CD4-positive, alpha-beta T cell treated with Interleukin-4 for 4 hours (primary cell): ENCODE measurements around the gene HIVEP2.

ENCODE experiments used
- DNase-seq: peaks from one replicate; pipeline ENCODE4 v3.0.0-alpha.2; 2020

Gene HIVEP2

DNA sequence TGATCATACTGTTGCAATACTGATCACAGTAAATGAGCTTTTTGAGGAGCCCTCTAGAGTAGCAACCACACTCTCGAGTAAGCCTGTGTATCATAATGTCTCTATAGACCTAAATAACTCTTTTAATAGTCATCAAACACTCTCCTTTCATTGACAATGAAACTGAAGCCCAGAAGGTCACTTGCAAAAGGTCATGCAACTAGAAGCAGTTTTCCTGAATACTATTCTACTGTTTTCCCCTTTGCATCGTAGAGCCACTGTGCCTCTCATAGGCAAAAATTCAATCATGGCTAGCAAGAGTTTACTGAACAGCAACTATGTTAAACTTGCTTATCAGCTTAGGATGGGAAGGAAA is 105.3 kb downstream of the HIVEP2 start:
- no peak for DNase-seq

DNA sequence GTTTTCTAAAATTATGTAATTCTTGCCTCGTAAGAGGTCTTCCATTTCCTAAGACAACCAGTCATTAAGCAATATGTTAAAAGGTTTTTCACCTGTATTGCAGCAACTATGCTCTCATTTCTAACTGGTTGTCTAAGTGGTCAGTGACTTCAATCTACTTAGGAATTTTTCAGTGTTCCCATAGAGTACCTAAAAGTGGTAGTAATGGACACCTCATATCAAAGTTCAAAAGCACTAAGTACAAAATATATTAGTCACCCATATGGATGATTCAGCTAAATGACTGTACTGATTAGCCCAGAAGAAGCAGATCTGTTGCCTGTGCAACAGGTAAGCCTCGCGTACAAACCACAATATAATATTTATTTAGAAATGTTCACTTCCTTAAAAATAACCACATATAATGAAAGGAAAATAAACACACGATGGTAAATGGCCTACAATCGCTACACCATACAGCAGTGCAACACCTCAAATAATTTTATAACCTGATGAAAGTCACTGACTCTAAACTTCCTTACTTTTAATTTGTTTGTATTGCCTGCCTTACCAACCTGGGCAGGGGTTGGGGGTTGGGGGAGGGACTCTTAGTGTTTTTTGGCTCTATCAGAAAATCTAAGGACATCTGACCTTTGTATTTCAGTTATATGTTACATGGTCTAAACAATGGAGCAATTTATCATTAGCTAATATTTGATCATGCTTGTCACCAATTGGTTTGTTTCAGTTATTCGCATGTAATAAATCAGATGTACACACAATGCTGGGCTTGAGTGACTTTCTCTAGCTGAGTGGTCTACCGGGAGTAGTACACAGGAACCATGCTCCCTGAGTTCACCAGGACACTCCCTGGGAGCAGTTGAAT is 105.9 kb downstream of the HIVEP2 start:
- peak; percentile 81 for DNase-seq

DNA sequence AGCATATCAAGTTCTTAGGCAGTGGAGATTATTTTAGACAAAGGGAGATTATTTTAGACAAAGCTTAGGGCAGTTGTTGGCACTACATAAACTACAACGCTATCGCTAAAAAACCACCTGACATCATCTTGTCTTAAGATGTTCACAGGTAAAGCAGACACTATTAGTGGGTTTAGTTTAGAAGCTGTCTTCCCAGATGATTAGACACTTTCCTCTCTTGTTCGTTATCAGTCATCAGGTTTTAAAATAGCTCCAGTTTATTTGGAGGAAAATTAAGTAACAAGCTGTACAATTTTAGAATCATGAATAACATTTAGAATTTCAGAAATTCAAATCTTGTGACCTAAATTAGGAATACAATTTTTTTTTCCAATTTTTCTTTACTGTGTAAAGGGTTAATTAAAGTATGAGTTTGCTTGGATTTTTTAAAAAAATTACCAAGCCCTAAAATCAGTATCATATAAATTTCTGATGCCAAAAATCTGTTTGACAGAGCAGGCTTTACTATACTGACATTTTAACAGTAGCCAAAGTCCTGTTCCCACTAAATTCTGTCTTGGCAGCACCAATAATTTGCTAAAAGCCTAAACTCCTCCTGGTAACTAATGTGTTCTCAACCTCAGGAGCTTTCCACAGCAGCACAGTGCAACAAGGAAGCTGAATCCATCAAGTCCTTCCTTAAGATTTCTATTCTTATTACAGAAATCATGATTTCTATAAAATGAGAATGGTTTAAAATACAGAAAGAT is 109.0 kb downstream of the HIVEP2 start:
- no peak for DNase-seq

DNA sequence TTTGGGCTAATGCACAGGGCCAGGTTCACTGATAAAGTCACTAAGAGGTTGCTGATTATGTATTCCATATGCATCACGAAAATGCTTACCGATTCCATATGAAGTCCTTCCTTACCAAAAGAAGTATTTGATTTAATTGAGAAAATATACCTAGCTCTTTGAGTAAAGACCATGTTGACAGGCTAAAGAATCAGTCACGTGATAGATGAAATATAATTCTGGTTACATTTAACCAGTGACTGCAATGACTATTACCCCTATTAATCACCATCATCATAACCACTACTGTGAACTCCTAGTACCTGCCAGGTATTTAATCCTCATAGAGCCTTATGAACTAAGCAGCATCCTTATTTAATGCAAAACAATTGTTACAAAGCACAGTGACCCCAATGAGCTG is 110.1 kb downstream of the HIVEP2 start:
- DNase-seq, result no peak

DNA sequence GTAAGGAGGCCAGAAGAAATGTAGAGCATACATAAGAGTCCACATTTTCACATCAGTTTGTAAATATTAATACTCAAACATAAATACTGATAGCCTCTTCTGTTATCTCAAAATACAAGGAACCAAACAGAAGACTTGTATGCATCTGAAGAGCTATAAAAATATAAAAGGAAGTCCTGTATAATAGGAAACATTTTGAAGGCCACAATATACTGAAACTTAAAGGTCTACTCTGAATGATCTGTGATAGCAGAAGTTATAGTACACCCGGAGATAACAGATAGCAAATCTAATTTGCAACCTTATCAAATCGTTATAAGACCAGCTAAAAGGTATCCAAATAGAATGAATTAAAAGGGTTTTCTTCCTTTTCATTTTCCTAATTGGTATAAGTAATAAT is 111.2 kb downstream of the HIVEP2 start:
- DNase-seq, result no peak

DNA sequence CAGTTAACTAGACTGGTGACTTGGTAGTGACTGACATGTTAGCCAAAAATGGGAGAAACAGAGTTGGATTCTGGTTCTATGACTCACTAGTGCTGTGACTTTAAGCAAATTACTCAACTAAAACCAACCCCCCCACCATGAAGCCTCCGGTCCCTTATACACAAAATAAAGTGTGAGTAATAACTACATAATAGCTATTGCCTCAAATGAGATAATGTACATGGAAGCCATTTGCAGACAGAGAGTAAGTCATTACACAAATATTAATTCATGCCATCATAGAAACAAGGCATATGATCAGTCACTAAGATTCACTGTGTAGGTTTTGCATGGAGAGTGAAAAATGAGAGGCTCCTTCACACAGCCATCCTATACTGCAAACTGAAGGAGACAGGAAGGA is 111.9 kb downstream of the HIVEP2 start:
- DNase-seq, result peak; percentile 75

DNA sequence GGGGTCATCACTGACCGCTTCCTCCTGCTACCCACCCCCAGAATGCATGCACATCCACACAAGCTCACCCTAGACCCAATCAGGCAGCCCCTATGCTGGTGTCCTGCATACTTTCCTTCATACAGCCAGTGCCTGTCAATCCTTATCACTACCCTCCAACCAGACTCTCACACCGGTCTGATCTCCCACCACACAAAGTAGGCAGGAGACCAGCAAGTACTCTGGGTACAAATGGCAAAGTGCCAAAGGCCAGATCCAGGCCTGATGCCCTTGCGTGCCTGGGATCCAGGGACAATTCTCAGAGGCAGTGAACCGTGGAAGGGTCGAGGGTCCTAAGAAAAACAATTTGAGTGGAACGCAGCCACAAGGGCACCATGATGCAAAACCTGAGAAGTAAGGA is 114.2 kb downstream of the HIVEP2 start:
- DNase-seq, result no peak

DNA sequence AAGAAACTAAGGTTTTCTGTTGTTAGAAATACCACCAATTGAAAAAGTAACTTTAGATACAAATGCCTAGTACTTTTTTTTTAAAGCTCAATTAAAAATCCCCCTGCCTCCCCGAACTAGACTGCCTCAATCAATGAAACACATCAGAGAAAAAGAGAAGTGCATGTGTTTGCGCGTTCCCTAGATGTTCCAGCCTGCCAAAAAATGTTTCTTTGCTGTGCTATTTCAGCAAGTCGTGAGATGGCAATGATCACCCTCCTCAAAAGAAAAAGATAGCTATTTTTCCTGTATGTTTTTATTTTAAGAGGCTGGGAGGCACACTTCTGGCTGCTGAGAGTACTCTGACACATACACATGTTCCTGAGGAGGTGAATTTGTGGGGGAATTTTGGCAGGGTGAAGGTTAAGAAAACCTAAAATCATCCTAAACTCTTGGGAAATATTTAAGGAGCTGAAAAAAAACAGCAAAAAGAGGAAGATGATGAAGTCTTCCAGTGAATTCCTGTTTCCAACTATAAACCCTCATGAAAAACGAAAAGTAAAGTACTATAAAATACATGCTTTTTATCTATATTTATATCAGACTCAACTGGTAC is 114.8 kb downstream of the HIVEP2 start:
- no peak for DNase-seq

DNA sequence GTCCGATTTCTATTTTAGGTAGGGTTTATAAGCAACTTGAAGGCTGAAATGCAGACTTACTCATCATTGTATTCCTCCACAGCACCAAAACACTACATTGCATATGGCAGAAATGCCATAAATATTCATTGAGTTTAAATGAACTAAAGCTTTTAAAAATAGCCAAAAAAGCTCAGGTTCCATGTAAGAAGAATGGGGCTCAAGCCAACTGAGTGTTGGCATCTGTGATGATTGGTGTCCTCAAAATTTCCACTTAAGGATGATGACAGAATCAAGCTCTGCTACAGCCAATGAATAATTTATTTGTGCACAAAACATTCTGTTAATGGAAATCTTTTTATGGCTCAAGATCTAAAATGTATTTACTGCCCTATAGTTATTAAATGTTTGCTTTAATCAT is 115.4 kb downstream of the HIVEP2 start:
- DNase-seq, result no peak

DNA sequence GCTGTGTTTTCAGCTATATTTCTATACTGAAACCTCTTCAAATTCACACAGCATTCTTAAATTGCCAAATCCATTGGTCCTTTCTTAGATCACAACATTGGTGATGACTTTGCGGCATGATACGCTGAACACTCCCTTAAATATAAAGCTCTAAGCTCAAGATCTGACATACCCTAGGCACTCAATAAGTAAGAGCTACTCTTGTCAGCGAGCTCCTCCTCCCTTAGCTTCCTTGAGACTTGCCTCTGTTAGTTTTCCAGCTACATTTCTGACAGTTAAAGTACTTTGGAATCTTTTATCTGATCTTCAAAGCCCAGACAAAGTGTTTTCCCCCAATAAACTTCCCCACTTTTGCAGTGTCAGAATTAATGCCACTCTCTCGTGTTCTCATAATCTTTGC is 117.0 kb downstream of the HIVEP2 start:
- DNase-seq, result no peak

DNA sequence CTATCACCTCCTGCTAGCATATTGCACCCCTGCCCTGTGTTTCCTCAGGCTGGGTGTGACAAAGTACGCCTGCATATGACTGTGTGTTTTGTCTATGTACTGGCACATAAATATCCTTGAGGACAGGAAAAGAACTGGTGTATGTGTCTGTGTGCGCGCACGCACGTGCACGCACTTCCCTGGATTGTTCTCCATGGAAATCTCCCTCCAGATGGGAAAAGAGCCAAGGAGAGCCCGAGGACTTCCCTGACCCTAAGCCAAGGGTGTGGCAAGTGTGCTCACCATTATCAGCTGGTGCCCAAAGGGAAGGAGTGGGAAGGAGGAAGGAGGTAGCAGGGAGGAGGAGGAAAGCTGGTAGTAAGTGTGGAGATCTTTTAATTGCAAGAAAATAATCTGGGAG is 117.6 kb downstream of the HIVEP2 start:
- DNase-seq, result no peak

DNA sequence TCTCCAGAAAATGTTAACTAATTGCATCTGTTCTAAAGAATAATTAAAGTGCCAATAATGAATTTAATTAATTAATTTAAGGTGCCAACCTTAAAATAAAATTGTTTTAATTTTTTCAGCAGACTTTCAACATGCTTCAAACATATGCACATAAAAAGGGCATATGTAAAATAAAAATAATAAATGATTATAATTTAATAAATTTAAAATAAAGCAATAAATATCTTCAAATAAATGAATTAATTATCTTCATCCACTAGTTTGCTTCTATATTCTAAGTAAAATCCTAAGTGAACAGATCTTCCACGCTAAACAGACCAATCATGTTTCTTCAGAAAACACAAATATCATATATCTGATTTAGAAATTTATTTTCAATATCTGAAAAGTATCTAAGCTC is 119.2 kb downstream of the HIVEP2 start:
- DNase-seq, result no peak

DNA sequence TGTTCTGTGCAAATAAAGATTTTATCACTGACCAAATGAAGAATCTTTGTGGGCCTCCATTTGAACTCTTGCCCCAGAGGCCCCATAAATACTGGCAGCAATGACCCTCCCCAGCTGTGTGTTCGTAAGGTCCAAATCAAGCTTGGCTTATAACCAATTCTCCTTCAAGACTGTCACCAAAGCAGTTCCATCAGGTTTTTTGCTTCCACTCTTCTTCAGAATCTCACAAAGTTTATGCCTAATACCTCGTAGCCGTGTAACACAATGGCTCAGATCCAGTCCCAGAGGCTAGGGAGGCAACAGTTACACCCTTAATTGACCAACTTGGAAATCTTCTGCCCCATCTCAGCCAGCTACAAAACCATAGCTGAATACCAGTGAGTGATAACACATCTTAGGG is 120.5 kb downstream of the HIVEP2 start:
- DNase-seq, result no peak

DNA sequence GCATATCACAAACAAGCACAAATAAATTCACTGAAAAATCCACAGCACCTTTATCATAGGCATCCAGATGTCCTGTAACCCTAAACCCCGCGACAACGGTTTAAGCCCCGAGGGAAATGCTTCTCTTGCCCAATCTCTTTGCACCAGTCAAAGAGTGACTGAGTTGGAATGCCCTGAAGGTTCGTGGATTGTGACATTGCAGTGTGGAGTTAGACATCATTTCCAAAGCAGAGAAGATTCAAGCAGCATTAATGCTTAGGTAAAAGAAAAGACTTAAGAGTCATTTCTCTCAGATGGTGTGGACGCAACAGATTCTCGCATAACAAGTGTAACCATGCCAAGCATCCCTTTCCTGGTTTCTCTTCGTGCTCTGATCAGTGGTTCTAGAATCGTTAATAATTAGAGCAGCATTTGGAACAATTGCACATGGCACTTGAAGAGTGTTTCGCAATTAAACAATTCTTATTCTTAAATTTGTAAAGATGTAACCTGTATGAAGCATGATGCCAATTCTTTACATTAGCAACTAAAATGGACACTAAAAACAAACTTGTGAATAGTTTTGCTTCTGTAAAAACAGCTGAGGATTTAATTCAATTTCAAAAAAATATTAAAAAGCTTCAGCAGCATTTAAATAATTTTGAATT is 121.6 kb downstream of the HIVEP2 start:
- DNase-seq, result no peak

DNA sequence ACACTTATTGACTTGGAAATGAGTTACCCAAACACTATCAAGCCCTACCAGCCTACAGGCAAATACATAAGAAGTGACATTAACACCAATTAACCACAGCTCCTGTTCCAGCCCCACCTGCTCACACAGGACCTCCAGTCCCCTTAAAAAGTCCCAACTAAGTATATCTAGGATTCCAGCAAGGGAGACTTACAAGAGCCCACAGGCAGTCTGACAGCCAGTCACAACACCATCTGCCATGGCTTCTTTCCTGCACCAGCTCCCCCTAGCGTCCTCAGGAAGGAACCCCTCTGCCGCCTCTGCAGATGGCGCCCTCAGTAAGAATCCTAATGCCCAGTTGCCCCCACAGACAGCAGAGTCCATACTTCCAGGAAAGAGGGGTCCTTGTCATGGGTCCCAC is 122.1 kb downstream of the HIVEP2 start:
- DNase-seq, result no peak

DNA sequence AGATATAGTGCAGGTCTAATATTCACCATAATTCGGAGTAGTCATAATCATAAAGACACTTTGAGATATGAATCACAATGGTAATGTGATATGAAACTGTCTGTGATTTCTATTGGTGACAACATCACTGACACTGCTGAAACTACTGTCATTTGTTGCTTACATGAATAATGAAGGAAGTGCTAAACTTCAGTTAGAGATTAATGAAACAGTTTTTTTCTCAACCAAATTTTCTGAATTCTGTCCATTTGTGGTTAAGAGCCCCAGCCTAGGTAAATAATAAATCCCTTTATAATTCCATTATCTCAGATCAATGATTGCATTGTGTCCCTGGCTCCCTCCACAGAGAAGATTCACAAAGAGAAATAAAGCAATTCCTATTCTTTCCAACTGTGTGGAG is 122.6 kb downstream of the HIVEP2 start:
- peak; percentile 54 for DNase-seq

DNA sequence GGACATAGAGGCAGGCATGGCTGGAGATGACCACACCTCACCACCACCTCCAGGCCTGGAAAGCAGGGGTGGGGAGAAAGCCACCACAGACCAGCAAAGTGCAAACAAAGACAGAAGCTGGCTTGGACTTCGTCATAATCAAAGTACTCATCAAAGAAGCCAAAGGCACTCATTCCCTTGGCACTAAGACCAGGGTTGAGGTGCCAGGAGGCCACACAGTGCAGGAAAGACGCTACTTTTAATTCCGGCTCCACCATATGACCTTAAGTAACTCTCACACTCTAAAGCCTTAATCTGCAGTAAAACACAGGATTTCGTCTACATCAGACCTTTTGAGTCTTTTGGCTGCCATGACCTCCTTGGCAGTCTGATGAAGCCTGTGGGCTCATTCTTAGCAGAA is 123.1 kb downstream of the HIVEP2 start:
- DNase-seq, result no peak

DNA sequence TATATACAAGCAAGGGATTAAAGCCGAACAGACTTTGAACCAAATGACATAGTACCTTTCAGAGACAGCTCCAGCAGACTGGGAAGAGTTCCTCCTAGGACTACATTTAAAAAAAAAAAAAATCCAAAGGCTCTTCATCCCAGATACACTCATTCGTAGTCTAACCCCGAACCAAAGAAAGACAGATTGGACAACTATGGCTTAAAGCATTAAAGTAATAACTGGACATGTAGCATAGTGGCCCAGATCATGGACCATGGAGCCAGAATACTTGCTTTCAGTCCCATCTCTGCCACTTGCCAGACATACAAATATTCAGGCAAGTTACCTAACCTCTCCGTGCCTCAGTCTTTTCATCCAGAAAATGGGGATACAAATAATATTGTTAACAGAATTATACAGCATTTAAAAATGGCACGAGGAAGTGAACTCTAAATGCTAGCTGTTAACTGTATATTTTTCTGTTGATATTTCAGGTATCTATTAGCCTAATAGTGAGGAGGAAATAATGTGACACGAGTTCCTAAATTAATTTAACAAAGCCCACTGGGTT is 123.7 kb downstream of the HIVEP2 start:
- no peak for DNase-seq

DNA sequence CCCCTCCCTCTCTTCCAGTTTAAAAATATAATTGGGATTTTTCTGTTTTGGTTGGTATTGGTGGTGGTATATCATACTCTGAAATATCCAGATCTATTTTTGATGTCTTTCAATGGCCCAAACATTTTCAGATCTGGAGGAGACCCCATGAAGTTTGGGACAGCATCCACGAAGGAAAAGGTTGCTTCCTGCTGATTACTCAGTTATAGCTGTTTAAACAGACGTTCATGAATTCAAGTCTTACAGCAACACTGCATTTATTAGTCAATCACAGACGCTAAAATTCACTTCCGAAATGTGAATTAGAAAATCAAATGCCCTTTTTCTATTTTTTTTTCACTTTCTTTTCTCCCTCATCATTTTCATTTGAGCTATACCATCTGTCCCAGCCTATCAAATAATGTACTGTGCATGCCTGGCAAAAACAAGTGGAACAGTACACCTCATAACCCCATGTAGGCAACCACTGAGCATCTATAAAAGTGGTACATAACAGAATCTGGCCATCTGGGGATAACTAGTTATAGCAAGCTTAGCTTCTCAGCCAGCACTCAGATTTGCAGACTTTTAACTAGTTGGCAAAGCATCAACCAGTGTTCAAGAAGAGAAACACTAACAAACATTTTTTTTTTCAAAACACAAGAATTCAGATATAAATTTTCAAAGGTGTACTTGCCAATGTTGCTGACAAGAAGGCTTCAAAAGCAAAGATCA is 124.5 kb downstream of the HIVEP2 start:
- DNase-seq, result no peak

DNA sequence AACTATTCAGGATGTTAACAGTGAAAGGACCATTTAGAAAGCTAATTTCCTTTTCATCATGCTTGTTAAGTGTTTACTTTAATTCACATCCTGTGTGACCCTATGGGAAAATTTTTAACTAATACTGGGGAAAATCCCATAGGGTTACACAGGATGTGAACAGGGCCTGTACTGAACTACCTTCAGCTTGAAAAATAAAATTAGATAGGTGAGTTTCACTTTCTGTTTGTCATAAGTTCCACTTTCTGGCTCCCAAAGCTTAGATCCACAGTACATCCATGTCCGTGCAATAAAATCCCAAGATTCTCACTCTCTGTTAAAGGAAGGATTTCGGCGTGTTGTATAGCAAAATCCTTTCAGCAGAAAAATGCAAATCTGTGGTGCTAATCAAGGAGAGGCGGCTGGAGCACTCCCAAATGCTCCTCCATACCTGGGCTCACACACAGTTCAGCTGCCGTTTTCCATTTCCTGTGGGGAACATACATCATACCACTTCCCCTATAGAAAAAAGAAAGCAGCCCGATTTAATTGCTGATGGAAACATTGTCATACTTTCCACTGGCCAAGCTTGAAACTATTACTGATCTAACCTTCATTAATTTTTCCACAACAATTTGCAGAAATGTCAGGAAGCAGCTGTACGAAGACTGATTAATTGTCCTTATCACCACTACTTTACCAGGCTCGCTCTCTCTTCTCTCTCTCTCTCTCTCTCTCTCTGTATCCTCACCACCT is 125.2 kb downstream of the HIVEP2 start:
- peak; percentile 68 for DNase-seq

DNA sequence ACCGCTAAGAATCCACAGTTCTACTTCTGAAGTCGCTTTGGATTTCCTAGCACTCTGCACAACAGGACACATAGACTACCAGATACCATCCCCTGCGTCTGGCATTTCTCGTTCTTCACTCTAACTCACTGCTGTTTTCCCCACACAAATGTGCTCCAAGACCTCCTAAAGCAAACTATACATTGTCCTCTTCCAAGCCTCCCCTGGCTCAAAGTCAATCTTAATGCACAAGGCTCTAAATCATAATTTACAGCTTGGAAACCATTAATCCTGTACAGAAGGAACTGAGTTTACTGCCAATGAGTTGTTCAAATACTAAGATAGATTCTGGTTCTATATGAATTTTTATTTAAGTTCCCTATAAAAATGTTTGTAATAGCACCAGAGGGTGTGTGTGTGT is 128.5 kb downstream of the HIVEP2 start:
- DNase-seq, result no peak

DNA sequence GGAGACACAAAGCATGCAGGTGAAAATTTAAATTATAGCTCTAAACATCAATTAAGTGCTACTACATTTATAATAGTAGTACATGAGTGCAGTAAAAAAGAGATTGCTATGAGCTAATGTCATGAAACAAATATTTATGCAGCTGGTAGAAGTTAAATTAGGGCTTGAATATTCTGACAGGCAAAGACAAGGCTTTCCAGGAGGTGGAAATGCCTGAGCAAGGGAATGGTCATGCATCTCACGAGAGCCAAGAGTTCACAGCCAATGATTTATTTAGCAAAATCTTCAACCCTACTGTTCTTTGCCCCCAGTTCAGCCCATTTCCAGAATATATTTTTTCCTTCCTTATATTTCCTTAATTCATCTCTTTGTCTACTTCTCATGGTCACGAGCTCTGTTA is 128.9 kb downstream of the HIVEP2 start:
- DNase-seq, result no peak
